ENCODE results near the gene INTS7. TPM values are rescaled to one million over a fixed set of nuclear protein-coding genes. Genes with fewer than 3 reads are reported as not detected.
"Not testable (repeated sequence)": the region's sequence is repeated elsewhere in the genome, so short reads cannot be mapped to it uniquely, and the experiment has no call there.

INTS7 gene
- total RNA-seq, 1 experiment from 2014 or later = 26.8 TPM

GRCh38 chr1:212037900-212038299 lies 2.5 kb upstream of the INTS7 start:
- peak; percentile 13 for DNase-seq (ENCODE audit: low read depth)

GRCh38 chr1:212035835-212036605 lies 663 bp upstream of the INTS7 start:
- peak; percentile 4 for DNase-seq (ENCODE audit: low read depth)

GRCh38 chr1:212034516-212035122 lies 738 bp downstream of the INTS7 start:
- DNase-seq (ENCODE audit: low read depth) = no peak

- DNase-seq (ENCODE audit: low read depth) = peak; percentile 84
Measured at GRCh38 chr1:212030936-212031528, 4.3 kb downstream of the INTS7 start.

GRCh38 chr1:212027727-212028126 lies 7.6 kb downstream of the INTS7 start:
- DNase-seq (ENCODE audit: low read depth) = peak; percentile 41

- no peak for DNase-seq (ENCODE audit: low read depth)
Measured at GRCh38 chr1:212024469-212025149, 10.7 kb downstream of the INTS7 start.

- DNase-seq (ENCODE audit: low read depth) = not testable (repeated sequence)
Measured at GRCh38 chr1:212022908-212023307, 12.4 kb downstream of the INTS7 start.

- no peak for DNase-seq (ENCODE audit: low read depth)
Measured at GRCh38 chr1:212021563-212021962, 13.8 kb downstream of the INTS7 start.

- DNase-seq (ENCODE audit: low read depth) = no peak
Measured at GRCh38 chr1:212020975-212021374, 14.4 kb downstream of the INTS7 start.

GRCh38 chr1:212013672-212014071 lies 21.7 kb downstream of the INTS7 start:
- DNase-seq (ENCODE audit: low read depth) = no peak

GRCh38 chr1:212012034-212012740 lies 23.2 kb downstream of the INTS7 start:
- peak; percentile 73 for DNase-seq (ENCODE audit: low read depth)

- DNase-seq (ENCODE audit: low read depth) = no peak
Measured at GRCh38 chr1:212010004-212010403, 25.4 kb downstream of the INTS7 start.

- DNase-seq (ENCODE audit: low read depth) = no peak
Measured at GRCh38 chr1:212009561-212009960, 25.8 kb downstream of the INTS7 start.

GRCh38 chr1:212007886-212008285 lies 27.5 kb downstream of the INTS7 start:
- no peak for DNase-seq (ENCODE audit: low read depth)

- no peak for DNase-seq (ENCODE audit: low read depth)
Measured at GRCh38 chr1:212007178-212007577, 28.2 kb downstream of the INTS7 start.

GRCh38 chr1:212004895-212005608 lies 30.3 kb downstream of the INTS7 start:
- no peak for DNase-seq (ENCODE audit: low read depth)

GRCh38 chr1:212002536-212002935 lies 32.8 kb downstream of the INTS7 start:
- no peak for DNase-seq (ENCODE audit: low read depth)

- not testable (repeated sequence) for DNase-seq (ENCODE audit: low read depth)
Measured at GRCh38 chr1:211997426-211997825, 37.9 kb downstream of the INTS7 start.

GRCh38 chr1:211991695-211992094 lies 43.7 kb downstream of the INTS7 start:
- DNase-seq (ENCODE audit: low read depth) = no peak

- no peak for DNase-seq (ENCODE audit: low read depth)
Measured at GRCh38 chr1:211986628-211987254, 48.6 kb downstream of the INTS7 start.
